ENCODE results near the gene FAM181A. TPM values are rescaled to one million over a fixed set of nuclear protein-coding genes. Genes with fewer than 3 reads are reported as not detected.

FAM181A gene
- total and polyA plus RNA-seq, 10 of the 15 experiments (the other 5 are each of a cell fraction or from before 2014, with no cell fraction given) = not detected

DNA sequence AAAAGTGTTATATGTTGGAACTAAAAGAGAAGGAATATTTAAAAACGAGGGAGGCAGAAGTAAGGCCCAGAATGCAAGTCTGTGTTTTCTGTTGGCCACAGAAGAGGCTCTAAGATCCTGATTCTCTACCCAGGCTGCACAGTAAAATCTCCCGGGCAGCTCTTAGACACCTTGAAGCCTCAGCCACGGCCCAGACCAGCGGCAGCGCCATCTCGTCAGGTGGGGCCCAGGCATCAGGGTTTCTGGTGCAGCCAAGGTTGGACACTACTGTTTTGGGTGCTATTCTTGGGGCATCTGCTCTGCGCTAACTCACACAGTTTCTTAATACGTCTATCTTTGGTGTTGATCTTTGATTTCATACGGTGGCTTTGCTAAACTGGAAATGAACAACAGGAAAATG, 16.8 kb downstream of the FAM181A start:
- ChIA-PET SMC1A (ENCODE audit: uncharacterized antibody, unreplicated experiment) (interaction anchor here (0.7 to 10.5 kb wide), 7 partner anchors 14 to 79 kb away, joined by 3 to 184 read pairs (median 5); no protein-coding TSS in a partner anchor), CTCF (interaction anchor here (1.1 to 12.1 kb wide), 4 partner anchors 9 to 54 kb away, joined by 3 to 541 read pairs (median 174); partner anchors contain the start of genes ASB2 and CCDC197), POLR2A (interaction anchor here (0.7 kb wide), 1 partner anchor 56 kb away, joined by 4 read pairs; no protein-coding TSS in a partner anchor), RAD21 (ENCODE audit: unreplicated experiment) (interaction anchor here (1.4 to 13.9 kb wide), 3 partner anchors 26 to 93 kb away, joined by 3 to 344 read pairs (median 209); partner anchors contain the start of gene CCDC197)
- Histone ChIP-seq H3K4me2 (ENCODE audit: control insufficient read depth, insufficient read depth) (no peak overlapping the region), H3K4me1 (ENCODE audit: control insufficient read depth, insufficient read depth, low read length) (peaks cover 11% of the 10 kb centered on the region), H3K79me2 (ENCODE audit: control insufficient read depth, insufficient read depth, low read length) (no peaks in the 10 kb centered on the region), H3K27me3 (replicated peaks in 1 of 2; ENCODE audit: control insufficient read depth in 2 of 2, insufficient read depth in 2 of 2, low read length in 1 of 2) (no peaks in the 10 kb centered on the region), H4K20me1 (ENCODE audit: control insufficient read depth, insufficient read depth) (no peaks in the 10 kb centered on the region), H2AFZ (ENCODE audit: control insufficient read depth, low read depth, low read length) (no peak overlapping the region), H3K36me3 (ENCODE audit: control insufficient read depth in 2 of 2, insufficient read depth in 2 of 2, low read length in 1 of 2) (peaks cover 2 to 4% of the 10 kb centered on the region in 2 experiments; a peak in 3 of 4 replicates), H3K9ac (ENCODE audit: control insufficient read depth, insufficient read depth, low read length) (no peak overlapping the region), H3K9me3 (replicated peaks; ENCODE audit: control insufficient read depth, insufficient read depth, low read length) (no peaks in the 10 kb centered on the region; the same call in 2 of the 3 replicates), H3K27ac (ENCODE audit: control insufficient read depth, insufficient read depth) (no peak overlapping the region), H3K4me3 (no peak overlapping the region)
- FAIRE-seq (no peak), DNase-seq (ENCODE audit: low read depth, low spot score) (no peak), ATAC-seq (no peak)
- in situ Hi-C loops (cut with MboI) (loop anchor here (5.0 kb wide), 1 partner anchor 58 kb away; no protein-coding TSS in a partner anchor), intact Hi-C loops (cut with micrococcal nuclease; ENCODE audit: unreplicated experiment) (no loop called here)
- 67% methylated on average over 9 of the region's 9 CpGs for WGBS (ENCODE audit: insufficient coverage, insufficient replicate concordance, low lambda C conversion rate, missing lambda C conversion rate)
- no TSS peak for BruUV-seq (replicated peaks)
- TF ChIP-seq BHLHE40 (IDR thresholded peaks at IDR 0.05; ENCODE audit: borderline replicate concordance in 1 of 2, low read depth in 2 of 2, low read length in 1 of 2) (no peak), IKZF2 (IDR thresholded peaks at IDR 0.05) (no peak), POLR2A (IDR thresholded peaks at IDR 0.05; ENCODE audit: low read depth, low read length) (no peak), BCL11A (IDR thresholded peaks at IDR 0.05; ENCODE audit: low read depth, low read length) (no peak), ZNF384 (IDR thresholded peaks at IDR 0.05; ENCODE audit: borderline replicate concordance, low read depth, low read length) (no peak), SP1 (IDR thresholded peaks at IDR 0.05; ENCODE audit: low read depth, low read length) (no peak), SPI1 (IDR thresholded peaks at IDR 0.05; ENCODE audit: borderline replicate concordance, insufficient read depth, low read depth, low read length) (no peak), BACH1 (IDR thresholded peaks at IDR 0.05; ENCODE audit: borderline replicate concordance) (no peak), SUPT20H (IDR thresholded peaks at IDR 0.05; ENCODE audit: borderline replicate concordance, control insufficient read depth, low read depth, low read length) (no peak), IKZF1 (conservative IDR thresholded peaks at IDR 0.05) (no peak), SMAD5 (IDR thresholded peaks at IDR 0.05; ENCODE audit: low read depth) (no peak), CBX5 (IDR thresholded peaks at IDR 0.05; ENCODE audit: low read depth) (no peak), NR2C2 (IDR thresholded peaks at IDR 0.05; ENCODE audit: borderline replicate concordance, control insufficient read depth, insufficient read length, low read depth) (no peak), TAF1 (IDR thresholded peaks at IDR 0.05; ENCODE audit: borderline replicate concordance, low read depth, low read length) (no peak), JUND (IDR thresholded peaks at IDR 0.05; ENCODE audit: low read depth, low read length) (no peak)
- TF ChIP-seq, protein P1, sequence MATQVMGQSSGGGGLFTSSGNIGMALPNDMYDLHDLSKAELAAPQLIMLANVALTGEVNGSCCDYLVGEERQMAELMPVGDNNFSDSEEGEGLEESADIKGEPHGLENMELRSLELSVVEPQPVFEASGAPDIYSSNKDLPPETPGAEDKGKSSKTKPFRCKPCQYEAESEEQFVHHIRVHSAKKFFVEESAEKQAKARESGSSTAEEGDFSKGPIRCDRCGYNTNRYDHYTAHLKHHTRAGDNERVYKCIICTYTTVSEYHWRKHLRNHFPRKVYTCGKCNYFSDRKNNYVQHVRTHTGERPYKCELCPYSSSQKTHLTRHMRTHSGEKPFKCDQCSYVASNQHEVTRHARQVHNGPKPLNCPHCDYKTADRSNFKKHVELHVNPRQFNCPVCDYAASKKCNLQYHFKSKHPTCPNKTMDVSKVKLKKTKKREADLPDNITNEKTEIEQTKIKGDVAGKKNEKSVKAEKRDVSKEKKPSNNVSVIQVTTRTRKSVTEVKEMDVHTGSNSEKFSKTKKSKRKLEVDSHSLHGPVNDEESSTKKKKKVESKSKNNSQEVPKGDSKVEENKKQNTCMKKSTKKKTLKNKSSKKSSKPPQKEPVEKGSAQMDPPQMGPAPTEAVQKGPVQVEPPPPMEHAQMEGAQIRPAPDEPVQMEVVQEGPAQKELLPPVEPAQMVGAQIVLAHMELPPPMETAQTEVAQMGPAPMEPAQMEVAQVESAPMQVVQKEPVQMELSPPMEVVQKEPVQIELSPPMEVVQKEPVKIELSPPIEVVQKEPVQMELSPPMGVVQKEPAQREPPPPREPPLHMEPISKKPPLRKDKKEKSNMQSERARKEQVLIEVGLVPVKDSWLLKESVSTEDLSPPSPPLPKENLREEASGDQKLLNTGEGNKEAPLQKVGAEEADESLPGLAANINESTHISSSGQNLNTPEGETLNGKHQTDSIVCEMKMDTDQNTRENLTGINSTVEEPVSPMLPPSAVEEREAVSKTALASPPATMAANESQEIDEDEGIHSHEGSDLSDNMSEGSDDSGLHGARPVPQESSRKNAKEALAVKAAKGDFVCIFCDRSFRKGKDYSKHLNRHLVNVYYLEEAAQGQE (IDR thresholded peaks at IDR 0.05; ENCODE audit: low read depth, low read length) = no peak
- TF ChIP-seq, protein P2, sequence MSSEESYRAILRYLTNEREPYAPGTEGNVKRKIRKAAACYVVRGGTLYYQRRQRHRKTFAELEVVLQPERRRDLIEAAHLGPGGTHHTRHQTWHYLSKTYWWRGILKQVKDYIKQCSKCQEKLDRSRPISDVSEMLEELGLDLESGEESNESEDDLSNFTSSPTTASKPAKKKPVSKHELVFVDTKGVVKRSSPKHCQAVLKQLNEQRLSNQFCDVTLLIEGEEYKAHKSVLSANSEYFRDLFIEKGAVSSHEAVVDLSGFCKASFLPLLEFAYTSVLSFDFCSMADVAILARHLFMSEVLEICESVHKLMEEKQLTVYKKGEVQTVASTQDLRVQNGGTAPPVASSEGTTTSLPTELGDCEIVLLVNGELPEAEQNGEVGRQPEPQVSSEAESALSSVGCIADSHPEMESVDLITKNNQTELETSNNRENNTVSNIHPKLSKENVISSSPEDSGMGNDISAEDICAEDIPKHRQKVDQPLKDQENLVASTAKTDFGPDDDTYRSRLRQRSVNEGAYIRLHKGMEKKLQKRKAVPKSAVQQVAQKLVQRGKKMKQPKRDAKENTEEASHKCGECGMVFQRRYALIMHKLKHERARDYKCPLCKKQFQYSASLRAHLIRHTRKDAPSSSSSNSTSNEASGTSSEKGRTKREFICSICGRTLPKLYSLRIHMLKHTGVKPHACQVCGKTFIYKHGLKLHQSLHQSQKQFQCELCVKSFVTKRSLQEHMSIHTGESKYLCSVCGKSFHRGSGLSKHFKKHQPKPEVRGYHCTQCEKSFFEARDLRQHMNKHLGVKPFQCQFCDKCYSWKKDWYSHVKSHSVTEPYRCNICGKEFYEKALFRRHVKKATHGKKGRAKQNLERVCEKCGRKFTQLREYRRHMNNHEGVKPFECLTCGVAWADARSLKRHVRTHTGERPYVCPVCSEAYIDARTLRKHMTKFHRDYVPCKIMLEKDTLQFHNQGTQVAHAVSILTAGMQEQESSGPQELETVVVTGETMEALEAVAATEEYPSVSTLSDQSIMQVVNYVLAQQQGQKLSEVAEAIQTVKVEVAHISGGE (CRISPR knock-in tag; IDR thresholded peaks at IDR 0.05) = no peak
- TF ChIP-seq, protein P3, sequence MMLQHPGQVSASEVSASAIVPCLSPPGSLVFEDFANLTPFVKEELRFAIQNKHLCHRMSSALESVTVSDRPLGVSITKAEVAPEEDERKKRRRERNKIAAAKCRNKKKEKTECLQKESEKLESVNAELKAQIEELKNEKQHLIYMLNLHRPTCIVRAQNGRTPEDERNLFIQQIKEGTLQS (IDR thresholded peaks at IDR 0.05; ENCODE audit: borderline replicate concordance, extremely low read depth, low read depth, low read length) = no peak
